WERI-Rb-1 (cell line): Measurements from ENCODE around the gene PHGDH.
A peak's percentile ranks its signal among the peaks of the same experiment; 100 is the strongest.
"Not testable (repeated sequence)": the region's sequence is repeated elsewhere in the genome, so short reads cannot be mapped to it uniquely, and the experiment has no call there.

Experiments
- DNase-seq: peaks from one replicate; pipeline ENCODE4 v3.0.0-alpha.2; 2020
- H3K27ac ChIP-seq: fragments of 250-450 bp; sonication (Bioruptor Pico); 2 replicates; pipeline ENCODE4 v1.5.1; 2020; ENCODE audit warnings: mild to moderate bottlenecking, moderate library complexity
- H3K27me3 ChIP-seq: fragments of 250-450 bp; sonication (Bioruptor Pico); 2 replicates; pipeline ENCODE4 v1.5.1; 2021; ENCODE audit warnings: mild to moderate bottlenecking, low read depth, moderate library complexity; ENCODE audit not compliant: insufficient read depth, severe bottlenecking
- H3K36me3 ChIP-seq: fragments of 250-450 bp; sonication (Bioruptor Pico); 2 replicates; pipeline ENCODE4 v1.5.1; 2020; ENCODE audit warnings: mild to moderate bottlenecking, moderate library complexity
- H3K4me3 ChIP-seq: 2 replicates; pipeline ENCODE4 v1.5.1; 2011; ENCODE audit warnings: low read depth, mild to moderate bottlenecking, control low read depth, low read length
- H3K9me3 ChIP-seq: fragments of 250-450 bp; sonication (Bioruptor Pico); 2 replicates; pipeline ENCODE4 v1.5.1; 2021; ENCODE audit warnings: mild to moderate bottlenecking, moderate library complexity; ENCODE audit not compliant: severe bottlenecking
- CTCF ChIP-seq: IDR thresholded peaks from 2 replicates; pipeline ENCODE4 v1.5.1; 2011; ENCODE audit warnings: low read depth, mild to moderate bottlenecking, control low read depth, inconsistent platforms, low read length

The PHGDH gene

GRCh38 chr1:119781434-119782210 lies 69.9 kb downstream of the PHGDH start:
- Histone ChIP-seq H3K27ac (no peak overlapping the region), H3K36me3 (no peaks in the 10 kb centered on the region), H3K9me3 (no peaks in the 10 kb centered on the region), H3K4me3 (no peak overlapping the region), H3K27me3 (no peaks in the 10 kb centered on the region)
- DNase-seq: no peak
- no peak for TF ChIP-seq CTCF

GRCh38 chr1:119782631-119783325 lies 71.0 kb downstream of the PHGDH start:
- no peaks in the 10 kb centered on the region for H3K36me3 ChIP-seq
- DNase-seq: no peak
- peak overlapping the region; percentile 26; the same call in 1 of the 2 replicates for H3K27ac ChIP-seq
- H3K27me3 ChIP-seq: no peaks in the 10 kb centered on the region
- TF ChIP-seq CTCF: no peak
- H3K9me3 ChIP-seq: no peaks in the 10 kb centered on the region
- H3K4me3 ChIP-seq: no peak overlapping the region

DNA sequence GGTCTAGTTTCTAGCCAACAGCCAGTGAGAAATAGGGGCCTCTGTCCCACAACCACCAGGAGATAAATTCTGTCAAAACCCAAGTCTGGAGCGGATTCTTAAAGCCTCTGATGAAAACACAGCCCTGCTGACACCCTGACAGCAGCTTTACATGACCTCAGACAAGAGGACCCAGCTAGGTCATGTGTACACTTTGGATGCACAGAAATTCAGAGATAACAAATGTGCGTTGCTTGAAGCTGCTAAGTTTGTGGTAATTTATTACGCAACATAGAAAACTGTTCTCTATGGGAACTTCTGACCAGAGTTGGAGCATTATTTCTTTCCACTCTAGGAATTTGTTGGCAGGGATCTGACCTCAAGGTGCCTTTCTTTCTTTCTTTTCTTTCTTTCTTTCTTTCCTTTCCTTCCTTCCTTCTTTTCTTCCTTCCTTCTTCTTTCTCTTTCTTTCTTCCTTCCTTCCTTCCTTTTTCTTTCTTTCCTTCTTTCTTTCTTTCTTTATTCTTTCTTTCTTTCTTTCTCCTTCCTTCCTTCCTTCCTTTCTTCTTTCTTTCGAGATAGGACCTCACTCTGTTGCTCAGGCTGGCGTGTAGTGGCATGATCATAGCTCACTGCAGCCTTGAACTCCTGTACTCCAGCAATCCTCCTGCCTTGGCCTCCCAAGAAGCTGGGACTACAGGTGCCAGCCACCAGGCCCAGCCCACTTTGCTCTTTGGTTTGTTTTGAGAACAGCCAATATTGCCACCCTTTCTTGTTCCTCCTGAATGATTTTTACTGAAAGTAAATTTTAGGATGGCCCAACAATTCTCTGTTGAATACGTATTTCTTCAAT lies 71.8 kb downstream of the PHGDH start:
- TF ChIP-seq CTCF: no peak
- no peaks in the 10 kb centered on the region for H3K27me3 ChIP-seq
- H3K4me3 ChIP-seq: no peak overlapping the region
- peak overlapping the region; percentile 26; the same call in 1 of the 2 replicates for H3K27ac ChIP-seq
- H3K36me3 ChIP-seq: no peaks in the 10 kb centered on the region
- no peaks in the 10 kb centered on the region for H3K9me3 ChIP-seq
- DNase-seq: no peak

GRCh38 chr1:119784191-119784781 lies 72.6 kb downstream of the PHGDH start:
- no peak for DNase-seq
- no peak for TF ChIP-seq CTCF
- H3K36me3 ChIP-seq: no peaks in the 10 kb centered on the region
- H3K9me3 ChIP-seq: no peaks in the 10 kb centered on the region
- no peak overlapping the region for H3K4me3 ChIP-seq
- no peak overlapping the region for H3K27ac ChIP-seq
- H3K27me3 ChIP-seq: no peaks in the 10 kb centered on the region

DNA sequence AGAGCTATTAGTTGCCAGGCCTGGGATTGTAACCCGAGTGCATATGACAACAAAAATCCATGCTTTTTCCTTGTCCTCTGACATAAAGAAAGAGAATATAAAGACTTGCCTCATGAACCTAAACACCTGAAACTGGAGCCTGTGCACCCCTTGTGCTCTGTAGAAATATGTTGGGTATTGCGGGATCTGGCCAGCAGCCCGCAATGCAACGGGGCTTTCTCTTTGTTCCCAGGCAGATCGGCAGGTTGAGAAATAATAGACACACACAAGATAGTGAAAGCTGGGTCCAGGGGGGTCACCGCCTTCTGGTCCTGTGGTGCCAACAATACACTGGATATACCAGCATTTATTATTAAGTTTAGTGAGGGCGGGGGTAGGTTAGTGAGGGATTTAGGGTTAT lies 74.3 kb downstream of the PHGDH start:
- not testable (repeated sequence) for H3K36me3 ChIP-seq, H3K4me3 ChIP-seq, H3K27ac ChIP-seq, H3K9me3 ChIP-seq, DNase-seq, H3K27me3 ChIP-seq

- not testable (repeated sequence) for H3K4me3 ChIP-seq, DNase-seq, H3K27me3 ChIP-seq, H3K27ac ChIP-seq, H3K36me3 ChIP-seq, H3K9me3 ChIP-seq
Observed at GRCh38 chr1:119786473-119787050, 74.8 kb downstream of the PHGDH start.
